Bronchial epithelial cell (primary cell): Measurements from ENCODE around the gene SIK3. TPM values are rescaled to one million over a fixed set of nuclear protein-coding genes. Genes with fewer than 3 reads are reported as not detected.

ENCODE experiments used
- DNase-seq: peaks from one replicate; pipeline ENCODE4 v3.0.0-alpha.2; 2010; ENCODE audit warnings: low read depth
- FAIRE-seq: peaks from 2 replicates; lab custom pipeline; 2011; peaks lifted over from hg19 to GRCh38; lab: Jason Lieb, UNC
- H3K27me3 ChIP-seq: 2 replicates; pipeline ENCODE4 v1.5.1; 2011; ENCODE audit warnings: low read length; ENCODE audit not compliant: control insufficient read depth, insufficient read depth
- H3K36me3 ChIP-seq: 2 replicates; pipeline ENCODE4 v1.5.1; 2011; ENCODE audit warnings: low read length; ENCODE audit not compliant: control insufficient read depth, insufficient read depth
- H3K4me3 ChIP-seq: 2 replicates; pipeline ENCODE4 v1.5.1; 2011; ENCODE audit warnings: mild to moderate bottlenecking, low read depth, low read length, control low read depth
- CTCF ChIP-seq: IDR thresholded peaks from 2 replicates; pipeline ENCODE4 v1.5.1; 2011; ENCODE audit warnings: mild to moderate bottlenecking, moderate library complexity, low read length, control low read depth, inconsistent platforms; ENCODE audit not compliant: insufficient read depth, severe bottlenecking
- total RNA-seq: library from RNA; depleted of rRNA; stranded (reverse); fragments of >200 nt; gene quantifications from 2 replicates; pipeline ENCODE4 v1.2.1, GENCODE V29; 2014

The SIK3 gene
- total RNA-seq, 1 donor from 2014 or later, result 6.8 TPM

- no peaks in the 10 kb centered on the region for H3K27me3 ChIP-seq
- FAIRE-seq (no peak), DNase-seq (no peak)
- no peak overlapping the region for H3K4me3 ChIP-seq
- TF ChIP-seq CTCF, result no peak
- H3K36me3 ChIP-seq, result peaks cover 6% of the 10 kb centered on the region
These were observed 206.5 kb downstream of the SIK3 start for GRCh38 chr11:116891746-116892145.

- peaks cover 5% of the 10 kb centered on the region for H3K36me3 ChIP-seq
- H3K27me3 ChIP-seq, result no peaks in the 10 kb centered on the region
- FAIRE-seq (no peak), DNase-seq (no peak)
- no peak for TF ChIP-seq CTCF
- H3K4me3 ChIP-seq, result no peak overlapping the region
These were observed 207.6 kb downstream of the SIK3 start for GRCh38 chr11:116890607-116891006.

GRCh38 chr11:116890193-116890592, 208.0 kb downstream of the SIK3 start:
- Histone ChIP-seq H3K36me3 (peaks cover 5% of the 10 kb centered on the region), H3K4me3 (no peak overlapping the region), H3K27me3 (no peaks in the 10 kb centered on the region)
- no peak for FAIRE-seq
- no peak for TF ChIP-seq CTCF
- DNase-seq, result no peak

- Histone ChIP-seq H3K27me3 (no peaks in the 10 kb centered on the region), H3K36me3 (peaks cover 5% of the 10 kb centered on the region), H3K4me3 (no peak overlapping the region)
- FAIRE-seq, result no peak
- TF ChIP-seq CTCF, result no peak
- DNase-seq, result no peak
These were observed 209.2 kb downstream of the SIK3 start for GRCh38 chr11:116888884-116889549.

GRCh38 chr11:116888024-116888423, 210.2 kb downstream of the SIK3 start:
- no peak for TF ChIP-seq CTCF
- Histone ChIP-seq H3K36me3 (no peaks in the 10 kb centered on the region), H3K27me3 (no peaks in the 10 kb centered on the region), H3K4me3 (no peak overlapping the region)
- FAIRE-seq (no peak), DNase-seq (no peak)
